Astrocyte (in vitro differentiated cells and primary cell): Measurements from ENCODE around the gene SELENOK.

ENCODE experiments used
- CTCF ChIP-seq: IDR thresholded peaks from 2 replicates; pipeline ENCODE4 v1.5.1; 2011; ENCODE audit warnings: low read depth, mild to moderate bottlenecking, inconsistent platforms, low read length, moderate library complexity; ENCODE audit not compliant: insufficient read depth
- EZH2 ChIP-seq: IDR thresholded peaks from 2 replicates; pipeline ENCODE4 v1.6.1; 2012; ENCODE audit warnings: mild to moderate bottlenecking, low read length, inconsistent platforms; ENCODE audit not compliant: insufficient read depth

- TF ChIP-seq CTCF (no peak), EZH2 (no peak)
Observed at GRCh38 chr3:53935283-53935901, 43.7 kb upstream of the SELENOK start.
